C4-2B (cell line): ENCODE data around the gene SULT1B1.
A peak's percentile ranks its signal among the peaks of the same experiment; 100 is the strongest.

ENCODE experiments used
- H3K27ac ChIP-seq: fragments of 450-650 bp; 2 replicates; pipeline ENCODE4 v1.5.1; 2017
- CTCF ChIP-seq: fragments of 450-650 bp; conservative IDR thresholded peaks from 2 replicates; pipeline ENCODE4 v1.5.1; 2017; ENCODE audit warnings: mild to moderate bottlenecking
- ZFX ChIP-seq: fragments of 450-650 bp; IDR thresholded peaks from 2 replicates; pipeline ENCODE4 v1.6.1; 2017

Gene SULT1B1

GRCh38 chr4:69702201-69702600, 58.2 kb downstream of the SULT1B1 start:
- H3K27ac ChIP-seq, result no peak overlapping the region
- TF ChIP-seq ZFX (no peak), CTCF (no peak)

GRCh38 chr4:69701696-69702095, 58.7 kb downstream of the SULT1B1 start:
- no peak for TF ChIP-seq CTCF
- no peak for TF ChIP-seq ZFX
- H3K27ac ChIP-seq, result no peak overlapping the region

- no peak overlapping the region for H3K27ac ChIP-seq
- TF ChIP-seq ZFX (no peak), CTCF (no peak)
Measured at GRCh38 chr4:69697536-69698242, 62.7 kb downstream of the SULT1B1 start.

GRCh38 chr4:69689599-69689998, 70.8 kb downstream of the SULT1B1 start:
- H3K27ac ChIP-seq, result no peak overlapping the region
- no peak for TF ChIP-seq ZFX
- peak; percentile 71 for TF ChIP-seq CTCF

GRCh38 chr4:69684804-69685203, 75.6 kb downstream of the SULT1B1 start:
- H3K27ac ChIP-seq, result no peak overlapping the region
- TF ChIP-seq CTCF (no peak), ZFX (no peak)
